Urothelium cell line (cell line): ENCODE measurements around the gene CNGB1.
"Not testable (repeated sequence)": the region's sequence is repeated elsewhere in the genome, so short reads cannot be mapped to it uniquely, and the experiment has no call there.

Experiments used
- DNase-seq: peaks from one replicate; pipeline ENCODE4 v3.0.0; 2011; ENCODE audit warnings: low spot score, mixed read lengths
- FAIRE-seq: peaks from 2 replicates; lab custom pipeline; 2011; peaks lifted over from hg19 to GRCh38; lab: Jason Lieb, UNC

The CNGB1 gene

GRCh38 chr16:57938936-57939871 lies 31.7 kb downstream of the CNGB1 start:
- FAIRE-seq (no peak), DNase-seq (peak; percentile 78)

DNA sequence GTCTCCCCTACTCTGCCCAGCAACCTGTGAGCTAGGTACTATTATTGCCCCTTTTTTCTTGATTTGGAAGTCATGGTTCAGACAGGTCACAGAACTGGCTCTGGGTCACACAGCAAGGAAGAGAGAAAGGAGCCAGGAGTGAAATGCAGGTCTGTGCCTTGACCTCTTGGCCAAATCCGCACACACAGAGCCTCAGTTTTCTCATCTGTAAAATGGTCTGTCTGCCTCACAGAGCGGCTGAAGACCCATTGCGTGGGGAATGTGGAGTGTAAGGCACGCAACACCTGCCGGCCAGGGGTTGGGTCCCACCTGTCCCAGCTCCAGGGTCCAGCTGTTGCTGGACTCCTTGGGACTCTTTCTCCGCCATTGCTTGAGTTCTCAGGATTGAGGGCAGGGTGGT lies 32.4 kb downstream of the CNGB1 start:
- no peak for DNase-seq
- no peak for FAIRE-seq

DNA sequence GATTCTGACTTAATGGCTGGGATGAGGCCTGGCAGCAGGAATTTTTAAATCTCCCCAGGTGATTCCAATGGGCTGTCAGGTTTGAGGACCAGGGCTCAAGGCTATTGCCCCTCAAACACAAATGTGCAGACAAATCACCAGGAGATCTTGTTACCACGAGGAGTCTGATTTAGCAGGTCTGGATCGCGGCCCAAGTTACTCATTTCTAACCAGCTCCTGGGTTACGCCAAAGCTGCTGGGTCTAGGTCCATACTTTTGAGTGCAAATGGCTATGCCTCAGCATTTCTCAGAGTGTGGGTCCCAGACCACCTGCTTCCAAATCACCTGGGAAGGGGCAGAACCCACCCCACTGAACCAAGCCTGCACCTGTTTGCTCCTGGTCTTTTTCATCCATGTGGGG lies 33.1 kb downstream of the CNGB1 start:
- FAIRE-seq = no peak

GRCh38 chr16:57935904-57936303 lies 35.0 kb downstream of the CNGB1 start:
- FAIRE-seq = no peak

More for the DNA sequence above, 33.1 kb downstream of the CNGB1 start:
- no peak for DNase-seq

DNA sequence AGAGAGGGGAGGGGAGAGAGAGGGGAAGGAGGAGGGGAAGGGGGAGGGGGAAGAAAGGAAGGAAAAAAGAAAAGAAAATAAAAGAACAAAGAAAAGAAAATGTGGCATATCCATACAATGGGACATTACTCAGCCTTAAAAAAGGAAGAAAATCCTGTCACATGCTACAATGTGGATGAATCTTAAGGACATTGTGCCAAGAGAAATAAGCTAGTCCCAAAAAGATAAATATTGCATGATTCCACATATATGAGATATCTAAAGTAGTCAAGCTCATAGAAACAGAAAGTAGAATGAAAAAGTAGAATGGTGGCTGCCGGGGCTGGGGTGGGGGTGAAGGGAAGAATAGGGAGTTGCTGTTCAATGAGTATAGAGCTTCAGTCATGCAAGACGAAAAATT lies 40.4 kb downstream of the CNGB1 start:
- FAIRE-seq (no peak), DNase-seq (no peak)

More at GRCh38 chr16:57935904-57936303, 35.0 kb downstream of the CNGB1 start:
- DNase-seq = no peak

DNA sequence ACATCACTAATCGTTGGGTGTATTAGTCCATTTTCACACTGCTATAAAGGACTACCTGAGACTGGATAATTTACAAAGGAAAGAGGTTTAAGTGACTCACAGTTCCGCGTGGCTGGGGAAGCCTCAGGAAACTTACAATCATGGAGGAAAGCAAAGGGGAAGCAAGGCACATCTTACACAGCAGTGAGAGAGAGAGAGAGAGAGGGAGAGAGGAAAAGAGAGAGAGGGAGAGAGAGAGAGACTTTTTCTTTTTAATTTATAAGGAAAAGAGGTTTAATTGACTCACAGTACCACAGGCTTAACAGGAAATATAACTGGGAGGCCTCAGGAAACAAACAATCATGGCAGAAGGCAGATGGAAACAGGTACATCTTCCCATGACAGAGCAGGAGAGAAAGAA lies 41.7 kb downstream of the CNGB1 start:
- FAIRE-seq (no peak), DNase-seq (no peak)

DNA sequence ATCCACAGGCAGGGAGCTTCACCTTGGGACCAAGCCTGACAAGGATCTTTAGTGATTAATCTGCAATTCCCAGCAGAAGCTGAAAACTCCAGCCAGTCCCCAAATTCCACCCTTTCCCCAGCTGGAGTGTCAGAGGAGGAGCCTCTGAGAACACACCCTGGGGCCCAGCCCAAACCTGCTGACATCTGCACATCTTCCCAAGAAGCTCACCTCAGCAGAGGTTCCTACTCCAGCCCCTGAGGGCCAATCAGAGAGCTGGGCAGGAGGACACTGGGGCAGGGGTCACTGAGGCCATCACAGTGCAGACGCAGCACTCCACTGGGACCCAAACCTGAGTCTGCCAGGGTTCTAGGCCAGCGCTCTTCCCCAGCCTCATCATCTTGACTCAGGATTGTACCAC lies 44.9 kb downstream of the CNGB1 start:
- FAIRE-seq (no peak), DNase-seq (no peak)

GRCh38 chr16:57925310-57925709 lies 45.6 kb downstream of the CNGB1 start:
- DNase-seq (no peak), FAIRE-seq (no peak)

- no peak for FAIRE-seq
- DNase-seq = no peak
Measured at GRCh38 chr16:57924514-57924913, 46.4 kb downstream of the CNGB1 start.

DNA sequence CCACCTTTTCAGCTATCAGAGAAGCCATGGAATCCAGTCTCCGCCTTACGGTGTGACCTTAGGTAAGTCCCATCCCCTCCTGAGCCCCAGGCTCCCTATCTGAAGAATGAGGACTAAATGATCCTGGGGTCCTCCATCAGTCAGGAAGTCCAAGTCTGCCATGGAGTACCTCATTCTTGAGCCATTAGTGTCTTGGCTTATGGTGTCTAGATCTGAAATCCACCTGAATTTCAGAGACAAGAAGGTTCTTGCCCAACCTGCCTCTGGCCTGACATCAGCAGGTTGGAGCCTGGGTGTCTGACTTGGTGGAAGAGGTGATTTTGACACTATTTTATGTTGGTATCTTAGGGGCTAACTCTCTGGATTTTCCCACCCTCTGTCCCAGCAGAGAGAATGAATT lies 47.1 kb downstream of the CNGB1 start:
- no peak for DNase-seq
- no peak for FAIRE-seq

- no peak for FAIRE-seq
Measured at GRCh38 chr16:57923418-57923817, 47.5 kb downstream of the CNGB1 start.

GRCh38 chr16:57920880-57921229 lies 50.1 kb downstream of the CNGB1 start:
- DNase-seq (no peak), FAIRE-seq (no peak)

More at GRCh38 chr16:57923418-57923817, 47.5 kb downstream of the CNGB1 start:
- DNase-seq = no peak

DNA sequence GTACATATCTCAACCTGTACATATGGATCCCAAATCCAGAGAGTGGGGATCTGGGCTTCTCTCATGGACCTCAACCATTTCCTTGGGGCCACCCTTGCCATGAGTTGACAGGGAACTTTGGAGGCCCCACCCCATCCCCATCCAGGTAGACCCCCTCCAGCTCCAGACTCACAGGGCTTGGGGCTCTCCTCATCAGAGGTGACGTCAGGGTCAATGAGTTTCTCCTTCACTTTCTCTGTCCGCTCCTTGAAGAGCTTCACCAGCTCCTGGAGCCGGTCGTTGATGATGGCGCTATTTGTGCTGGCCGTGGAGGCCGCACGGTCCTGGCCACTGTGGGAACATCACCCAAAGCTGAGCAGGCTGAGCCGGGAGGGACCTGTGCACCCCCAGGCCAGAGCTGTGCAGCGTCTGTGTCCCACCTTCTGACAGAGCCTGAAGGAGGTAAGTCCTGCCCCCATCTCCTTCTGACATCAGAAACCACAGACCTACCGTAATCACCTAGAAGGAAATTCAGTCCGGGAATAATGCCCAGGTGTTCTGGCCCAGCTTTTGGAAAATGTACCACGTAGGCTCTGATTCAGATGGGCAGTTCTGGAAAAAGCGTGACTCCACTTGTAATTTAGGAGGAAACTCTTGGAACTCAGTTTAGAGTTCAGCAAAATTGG lies 50.6 kb downstream of the CNGB1 start:
- no peak for FAIRE-seq
- DNase-seq = no peak

DNA sequence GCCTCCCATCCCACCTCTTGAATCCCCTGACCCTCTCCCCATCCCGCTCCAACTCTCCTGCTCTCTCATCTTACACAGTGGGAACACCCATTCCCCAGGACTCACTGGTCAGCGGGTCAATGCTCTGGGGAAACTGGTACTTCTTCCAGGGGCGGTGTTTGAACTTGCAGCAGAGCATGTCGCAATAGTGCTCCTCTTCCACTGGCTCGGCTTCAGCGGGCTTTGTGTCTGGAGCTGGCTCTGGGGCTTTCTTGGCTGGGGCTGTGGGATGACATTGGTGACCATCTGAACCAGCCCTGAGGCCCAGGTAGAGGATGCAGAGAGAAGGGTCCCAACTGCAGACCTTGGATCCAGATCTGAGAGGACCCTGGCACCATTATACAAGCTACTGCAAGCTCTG lies 51.9 kb downstream of the CNGB1 start:
- FAIRE-seq (no peak), DNase-seq (no peak)

DNA sequence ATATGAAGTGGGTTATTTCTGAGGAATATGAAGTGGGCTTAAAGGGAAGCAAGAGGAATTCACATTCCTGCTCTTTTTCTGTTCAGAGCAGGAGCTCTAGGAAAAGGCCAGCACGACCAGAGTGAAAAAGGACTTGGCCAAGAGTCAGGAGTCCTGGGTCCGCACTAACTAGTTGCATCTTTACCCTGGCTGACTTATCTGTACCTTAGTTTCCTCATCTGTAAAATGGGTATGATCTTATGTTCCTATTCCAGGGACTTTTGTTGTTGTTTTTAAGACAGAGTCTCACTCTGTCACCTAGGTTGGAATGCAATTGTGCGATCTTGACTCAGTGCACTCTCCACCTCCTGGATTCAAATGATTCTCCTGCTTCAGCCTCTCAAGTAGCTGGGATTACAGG lies 52.5 kb downstream of the CNGB1 start:
- no peak for DNase-seq
- FAIRE-seq = no peak

DNA sequence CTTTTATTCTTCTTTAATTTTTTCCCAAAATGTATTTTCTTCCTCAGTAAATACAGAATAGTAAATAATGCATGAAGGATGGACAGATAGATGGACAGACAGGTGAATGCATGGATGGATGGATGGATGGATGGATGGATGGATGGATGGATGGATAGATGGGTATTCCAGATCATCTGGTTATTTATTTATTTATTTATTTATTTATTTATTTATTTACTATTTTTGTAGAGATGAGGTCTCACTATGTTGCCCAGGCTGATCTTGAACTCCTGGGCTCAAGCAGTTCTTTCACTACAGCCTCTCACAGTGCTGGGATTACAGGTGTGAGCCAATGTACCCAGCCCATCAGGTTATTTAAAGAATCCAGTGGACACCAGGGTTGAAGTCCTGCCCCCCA lies 53.0 kb downstream of the CNGB1 start:
- not testable (repeated sequence) for DNase-seq, FAIRE-seq

- FAIRE-seq, DNase-seq: not testable (repeated sequence)
Measured at GRCh38 chr16:57917489-57917888, 53.4 kb downstream of the CNGB1 start.

- no peak for DNase-seq
- no peak for FAIRE-seq
Measured at GRCh38 chr16:57916735-57917438, 54.0 kb downstream of the CNGB1 start.

DNA sequence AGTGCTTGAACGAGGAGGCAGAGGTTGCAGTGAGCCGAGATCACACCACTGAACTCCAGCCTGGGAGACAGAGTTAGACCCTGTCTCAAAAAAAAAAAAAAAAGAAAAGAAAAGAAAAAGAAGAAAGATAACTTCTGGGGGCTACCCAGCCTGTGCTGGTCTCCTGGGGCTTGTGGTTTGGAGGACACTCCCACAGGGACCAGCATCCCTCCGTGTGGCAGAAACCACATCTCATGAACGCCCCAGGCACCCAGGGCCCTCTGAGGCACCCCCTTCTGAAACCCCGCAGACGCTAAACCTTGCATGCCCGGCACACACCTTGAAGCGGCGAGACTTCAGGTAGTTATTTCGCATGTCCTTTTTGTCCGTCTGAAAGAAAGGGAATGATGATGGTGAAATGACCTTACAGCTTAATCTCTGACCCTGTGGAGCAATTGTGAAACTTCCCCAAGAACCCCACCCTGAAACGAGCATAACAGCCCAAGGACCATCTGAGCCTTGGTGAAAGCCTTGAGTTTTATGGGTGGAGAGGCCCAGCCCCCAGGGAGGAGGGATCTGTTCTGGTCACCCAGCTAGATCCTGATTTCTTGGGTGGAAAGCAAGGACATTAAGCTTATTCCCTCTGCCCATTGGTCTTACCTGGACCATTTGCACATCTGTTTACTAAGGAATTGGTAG lies 55.0 kb downstream of the CNGB1 start:
- no peak for FAIRE-seq

GRCh38 chr16:57915267-57915666 lies 55.7 kb downstream of the CNGB1 start:
- FAIRE-seq (no peak), DNase-seq (no peak)

More for the DNA sequence above, 55.0 kb downstream of the CNGB1 start:
- DNase-seq = no peak
